Activated CD4-positive, alpha-beta memory T cell treated with anti-CD3 and anti-CD28 coated beads, Interleukin-2, amount 10 ng/mL, durations not matched to agents 7 days and 5 days (primary cell): ENCODE results near the gene RGP1. TPM values are rescaled to one million over a fixed set of nuclear protein-coding genes. Genes with fewer than 3 reads are reported as not detected.
A peak's percentile ranks its signal among the peaks of the same experiment; 100 is the strongest.

Experiments used
- CTCF ChIA-PET: fragments of 350-600 bp; sonication (Branson Sonifier 250); formaldehyde crosslinking; loops from one replicate; lab custom pipeline; 2021; ENCODE audit warnings: antibody characterized with exemption, inconsistent platforms; lab: Charles Lee
- POLR2A ChIA-PET: fragments of 350-600 bp; sonication (Branson Sonifier 250); formaldehyde crosslinking; loops from one replicate; lab custom pipeline; 2021; ENCODE audit warnings: antibody characterized with exemption; lab: Charles Lee
- DNase-seq: peaks from one replicate; pipeline ENCODE4 v3.0.0-alpha.2; 2020
- H3K27ac Mint-ChIP-seq: one replicate; pipeline ENCODE4 v1.8.0; 2021; ENCODE audit warnings: mild to moderate bottlenecking, mixed read lengths
- H3K27me3 Mint-ChIP-seq: one replicate; pipeline ENCODE4 v1.8.0; 2021; ENCODE audit warnings: mixed read lengths
- H3K36me3 Mint-ChIP-seq: one replicate; pipeline ENCODE4 v1.8.0; 2021; ENCODE audit warnings: low read depth, mixed read lengths
- H3K4me1 Mint-ChIP-seq: one replicate; pipeline ENCODE4 v1.8.0; 2021; ENCODE audit warnings: mixed read lengths
- H3K4me3 Mint-ChIP-seq: one replicate; pipeline ENCODE4 v1.8.0; 2021; ENCODE audit warnings: mild to moderate bottlenecking, mixed read lengths
- H3K9me3 Mint-ChIP-seq: one replicate; pipeline ENCODE4 v1.8.0; 2021; ENCODE audit warnings: mixed read lengths
- total RNA-seq, 2 experiments: library from RNA; stranded (reverse); gene quantifications; one replicate each; pipeline ENCODE4 v1.2.3, GENCODE V29; 2021

Gene RGP1
- total RNA-seq, 2 experiments from 2014 or later = 29.1 to 29.5 TPM

DNA sequence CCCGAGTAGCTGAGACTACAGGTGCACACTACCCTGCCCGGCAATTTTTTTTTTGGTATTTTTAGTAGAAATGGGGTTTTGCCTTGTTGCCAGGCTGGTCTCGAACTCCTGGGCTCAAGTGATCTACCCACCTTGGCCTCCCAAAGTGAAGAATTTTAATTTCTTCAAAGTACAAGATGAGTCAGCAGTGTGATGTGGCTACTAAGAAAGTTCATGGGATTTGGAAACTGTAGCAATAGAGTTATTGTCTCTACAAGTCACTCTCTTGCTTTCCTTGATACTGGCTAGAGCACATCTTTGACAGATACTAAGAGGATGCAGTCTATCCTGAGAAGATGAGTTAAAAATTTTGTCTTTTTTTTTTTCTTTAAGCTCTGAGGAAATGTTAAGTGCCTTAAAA lies 15.0 kb upstream of the RGP1 start:
- POLR2A ChIA-PET = interaction anchor here (2.9 kb wide), 1 partner anchor 14 kb away, joined by 21 read pairs; the partner anchor contains the start of genes GBA2 and RGP1

DNA sequence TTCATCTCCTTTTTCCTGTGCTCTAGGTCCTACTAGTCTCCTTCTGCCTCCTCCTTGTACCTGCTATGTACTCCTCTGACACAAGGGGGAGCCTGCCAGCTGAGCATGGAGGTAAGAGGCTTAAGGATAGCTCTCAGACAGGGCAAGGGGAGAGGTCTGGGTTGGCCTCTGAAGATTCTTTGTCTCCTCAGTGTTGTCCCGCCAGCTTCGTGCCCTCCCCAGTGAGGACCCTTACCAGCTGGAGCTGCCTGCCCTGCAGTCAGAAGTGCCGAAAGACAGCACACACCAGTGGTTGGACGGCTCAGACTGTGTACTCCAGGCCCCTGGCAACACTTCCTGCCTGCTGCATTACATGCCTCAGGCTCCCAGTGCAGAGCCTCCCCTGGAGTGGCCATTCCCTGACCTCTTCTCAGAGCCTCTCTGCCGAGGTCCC lies 12.9 kb upstream of the RGP1 start:
- Mint-ChIP-seq H3K36me3 (peaks cover 57% of the 10 kb centered on the region), H3K27ac (no peak overlapping the region), H3K4me1 (peaks cover 23% of the 10 kb centered on the region), H3K9me3 (no peaks in the 10 kb centered on the region), H3K4me3 (no peak overlapping the region), H3K27me3 (no peaks in the 10 kb centered on the region)
- DNase-seq = peak; percentile 72
- ChIA-PET CTCF (interaction anchor here (0.6 to 5.9 kb wide), 14 partner anchors 9 to 209 kb away, joined by 3 to 98 read pairs (median 3); partner anchors contain the start of genes GBA2 and RGP1), POLR2A (interaction anchor here (0.7 to 2.9 kb wide), 2 partner anchors 12 to 20 kb away, joined by 3 to 21 read pairs; partner anchors contain the start of genes GBA2 and RGP1)

More for the DNA sequence above, 15.0 kb upstream of the RGP1 start:
- Mint-ChIP-seq H3K9me3 (no peaks in the 10 kb centered on the region), H3K4me1 (peaks cover 23% of the 10 kb centered on the region), H3K27me3 (no peaks in the 10 kb centered on the region), H3K27ac (peak overlapping the region; percentile 11), H3K4me3 (no peak overlapping the region), H3K36me3 (peaks cover 52% of the 10 kb centered on the region)
- DNase-seq = no peak
- CTCF ChIA-PET = interaction anchor here (1.0 to 5.9 kb wide), 6 partner anchors 14 to 131 kb away, joined by 3 to 98 read pairs (median 6); partner anchors contain the start of genes CCDC107, GBA2, RGP1 and RMRP

DNA sequence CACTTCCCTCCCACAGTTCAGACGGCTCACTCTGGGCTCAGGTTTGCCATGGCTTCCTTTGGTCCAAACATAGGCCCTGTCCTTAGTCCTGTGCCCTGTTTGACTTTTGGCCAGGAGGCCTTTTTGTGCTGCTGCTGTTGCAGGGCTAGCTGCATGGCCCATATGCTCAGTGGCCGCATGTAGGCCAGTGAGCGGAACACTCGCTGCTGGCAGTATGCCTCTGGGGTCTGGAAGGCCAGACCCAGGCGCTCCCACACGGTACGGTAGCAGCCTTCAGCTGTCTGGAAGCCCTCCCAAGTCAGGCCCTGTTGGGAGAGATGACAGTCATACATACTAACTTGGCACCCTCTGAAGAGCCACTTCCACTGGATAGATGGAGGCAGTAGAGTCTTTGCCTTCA lies 11.9 kb upstream of the RGP1 start:
- Mint-ChIP-seq H3K4me3 (no peak overlapping the region), H3K27ac (no peak overlapping the region), H3K36me3 (peaks cover 61% of the 10 kb centered on the region), H3K9me3 (no peaks in the 10 kb centered on the region), H3K27me3 (no peaks in the 10 kb centered on the region), H3K4me1 (peaks cover 32% of the 10 kb centered on the region)
- ChIA-PET POLR2A (interaction anchor here (0.5 to 3.2 kb wide), 2 partner anchors 11 to 80 kb away, joined by 4 to 20 read pairs; partner anchors contain the start of genes GBA2 and RGP1), CTCF (interaction anchor here (0.7 to 5.9 kb wide), 7 partner anchors 11 to 129 kb away, joined by 3 to 98 read pairs (median 3); partner anchors contain the start of genes GBA2 and RGP1)
- no peak for DNase-seq

DNA sequence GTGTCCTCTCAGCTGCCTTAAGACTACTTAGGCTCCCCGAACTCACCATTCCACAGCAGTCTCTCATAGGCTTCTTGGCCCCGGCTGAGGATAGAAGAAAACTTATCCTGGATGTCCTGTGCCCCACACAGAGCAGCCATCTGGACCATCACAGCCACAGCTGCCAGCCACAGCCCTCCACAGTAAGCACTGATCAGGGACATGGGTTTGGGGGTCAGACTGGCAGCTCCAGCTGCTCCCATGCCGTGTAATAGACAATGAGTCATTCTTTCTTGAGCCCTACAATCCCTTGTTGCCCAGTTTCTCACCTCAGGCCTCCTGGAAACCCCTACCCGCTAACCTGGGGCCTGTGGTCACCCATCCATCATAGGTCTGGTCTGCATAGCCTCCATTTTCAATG lies 10.9 kb upstream of the RGP1 start:
- CTCF ChIA-PET = interaction anchor here (0.7 to 5.9 kb wide), 5 partner anchors 10 to 130 kb away, joined by 3 to 98 read pairs (median 3); partner anchors contain the start of genes GBA2 and RGP1
- DNase-seq = no peak
- POLR2A ChIA-PET = interaction anchor here (3.2 kb wide), 1 partner anchor 10 kb away, joined by 20 read pairs; the partner anchor contains the start of genes GBA2 and RGP1
- Mint-ChIP-seq H3K4me3 (no peak overlapping the region), H3K9me3 (no peaks in the 10 kb centered on the region), H3K36me3 (peaks cover 68% of the 10 kb centered on the region), H3K27ac (no peak overlapping the region), H3K27me3 (no peaks in the 10 kb centered on the region), H3K4me1 (peaks cover 36% of the 10 kb centered on the region)

DNA sequence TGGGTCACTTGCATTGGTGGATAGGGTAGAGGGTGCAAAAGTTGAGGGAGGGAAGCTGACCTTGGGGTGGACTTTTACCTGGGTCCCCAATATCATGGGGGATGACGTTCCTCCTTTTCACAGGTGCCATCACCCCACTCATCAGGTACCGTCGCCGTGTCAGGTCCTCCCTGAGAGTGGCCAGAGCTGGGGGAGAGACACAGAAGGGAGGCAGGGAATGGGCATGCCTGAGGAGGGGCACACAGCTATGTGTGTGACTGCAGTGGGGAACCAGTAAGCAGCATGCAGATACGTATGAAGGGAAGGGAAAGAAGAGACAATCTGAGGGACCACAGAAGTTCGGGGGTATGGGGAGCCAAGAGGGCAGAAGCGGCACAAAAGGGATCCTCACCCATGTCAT lies 10.2 kb upstream of the RGP1 start:
- no peaks in the 10 kb centered on the region for H3K27me3 Mint-ChIP-seq
- ChIA-PET CTCF (interaction anchor here (0.9 to 5.9 kb wide), 2 partner anchors 9 to 18 kb away, joined by 3 to 98 read pairs; partner anchors contain the start of genes GBA2 and RGP1), POLR2A (interaction anchor here (3.2 kb wide), 1 partner anchor 9 kb away, joined by 20 read pairs; the partner anchor contains the start of genes GBA2 and RGP1)
- no peak overlapping the region for H3K4me3 Mint-ChIP-seq
- no peaks in the 10 kb centered on the region for H3K9me3 Mint-ChIP-seq
- H3K4me1 Mint-ChIP-seq = peaks cover 34% of the 10 kb centered on the region
- H3K27ac Mint-ChIP-seq = peak overlapping the region; percentile 12
- peaks cover 72% of the 10 kb centered on the region for H3K36me3 Mint-ChIP-seq
- no peak for DNase-seq

DNA sequence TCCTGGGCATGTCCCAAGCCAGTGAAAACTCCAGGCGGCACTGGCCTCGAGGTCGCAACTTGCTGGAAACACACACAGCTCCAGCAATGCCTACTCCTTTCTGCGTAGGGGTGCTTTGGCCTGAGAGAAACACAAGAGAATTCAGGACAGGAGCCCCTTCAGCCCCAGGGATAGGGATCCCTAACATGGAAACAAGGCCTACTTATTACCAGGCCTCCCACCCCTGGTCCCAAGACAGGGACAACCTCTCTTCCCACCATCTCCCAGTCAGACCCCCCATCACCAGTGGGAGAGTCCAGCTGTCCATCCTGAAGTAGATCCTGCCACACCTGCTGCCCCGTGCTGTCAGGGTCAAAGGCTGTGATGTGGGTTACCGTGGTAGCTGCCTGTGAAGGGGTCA lies 8.8 kb upstream of the RGP1 start:
- ChIA-PET POLR2A (interaction anchor here (1.2 kb wide), 1 partner anchor 142 kb away, joined by 4 read pairs; no protein-coding TSS in a partner anchor), CTCF (interaction anchor here (0.9 to 1.0 kb wide), 2 partner anchors 9 to 16 kb away, joined by 4 read pairs; partner anchors contain the start of gene RGP1)
- H3K4me1 Mint-ChIP-seq = peaks cover 34% of the 10 kb centered on the region
- H3K9me3 Mint-ChIP-seq = no peaks in the 10 kb centered on the region
- no peak overlapping the region for H3K4me3 Mint-ChIP-seq
- H3K36me3 Mint-ChIP-seq = peaks cover 76% of the 10 kb centered on the region
- H3K27me3 Mint-ChIP-seq = no peaks in the 10 kb centered on the region
- H3K27ac Mint-ChIP-seq = no peak overlapping the region
- no peak for DNase-seq

DNA sequence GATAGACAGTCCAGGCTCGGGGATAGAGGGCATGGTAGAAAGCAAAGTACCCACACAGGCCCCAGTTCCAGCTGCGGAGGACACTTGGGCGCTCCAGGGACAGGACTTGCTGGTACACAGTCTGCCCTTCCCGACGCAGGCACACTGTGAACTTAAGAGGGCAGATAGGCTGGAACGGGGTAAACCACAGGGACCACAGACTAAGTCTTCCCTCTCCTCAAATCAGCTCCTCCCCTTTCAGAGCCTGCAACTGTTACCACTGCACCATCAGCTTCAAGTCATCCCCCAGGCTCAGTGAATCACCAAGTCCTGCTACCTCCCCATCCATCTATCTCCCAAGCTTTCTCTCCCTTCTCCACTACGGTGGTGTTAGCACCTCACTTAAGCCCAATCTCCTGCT lies 7.3 kb upstream of the RGP1 start:
- H3K27ac Mint-ChIP-seq = peak overlapping the region; percentile 33
- CTCF ChIA-PET = interaction anchor here (0.8 to 1.6 kb wide), 4 partner anchors 13 to 45 kb away, joined by 3 to 4 read pairs (median 4); no protein-coding TSS in a partner anchor

DNA sequence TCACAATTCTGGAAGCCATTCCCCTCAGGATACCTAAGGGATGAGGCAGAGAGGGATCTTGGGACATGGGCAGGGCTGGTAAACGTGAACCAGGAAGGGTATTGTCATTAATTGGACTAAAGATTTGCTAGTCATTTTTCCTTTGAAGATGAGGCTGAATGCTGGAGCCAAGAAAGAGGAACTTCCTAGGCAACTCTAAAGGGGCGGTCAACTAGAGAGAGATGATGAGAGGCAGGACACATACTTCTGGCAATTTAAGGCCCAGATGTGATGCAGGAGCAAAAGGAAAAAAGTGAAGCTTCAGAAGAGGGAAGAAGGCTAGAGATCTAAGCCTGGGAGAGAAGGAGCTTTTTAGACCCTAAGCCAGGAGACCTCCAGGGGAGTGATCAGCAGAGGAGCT lies 5.6 kb upstream of the RGP1 start:
- H3K27ac Mint-ChIP-seq = no peak overlapping the region
- no peak for DNase-seq
- no peaks in the 10 kb centered on the region for H3K9me3 Mint-ChIP-seq
- POLR2A ChIA-PET = interaction anchor here (1.7 to 7.0 kb wide), 2 partner anchors 14 to 94 kb away, joined by 5 to 117 read pairs; partner anchors contain the start of genes CREB3 and TLN1
- no peak overlapping the region for H3K4me3 Mint-ChIP-seq
- no peaks in the 10 kb centered on the region for H3K27me3 Mint-ChIP-seq
- CTCF ChIA-PET = interaction anchor here (2.0 kb wide), 1 partner anchor 13 kb away, joined by 8 read pairs; no protein-coding TSS in a partner anchor
- H3K36me3 Mint-ChIP-seq = peaks cover 58% of the 10 kb centered on the region
- peaks cover 52% of the 10 kb centered on the region for H3K4me1 Mint-ChIP-seq

More for the DNA sequence above, 7.3 kb upstream of the RGP1 start:
- H3K4me3 Mint-ChIP-seq = no peak overlapping the region
- POLR2A ChIA-PET = interaction anchor here (0.9 to 1.8 kb wide), 2 partner anchors 8 to 10 kb away, joined by 3 to 8 read pairs; partner anchors contain the start of genes CREB3 and TLN1
- peaks cover 38% of the 10 kb centered on the region for H3K4me1 Mint-ChIP-seq
- no peaks in the 10 kb centered on the region for H3K9me3 Mint-ChIP-seq
- H3K27me3 Mint-ChIP-seq = no peaks in the 10 kb centered on the region
- peaks cover 69% of the 10 kb centered on the region for H3K36me3 Mint-ChIP-seq
- DNase-seq = no peak

DNA sequence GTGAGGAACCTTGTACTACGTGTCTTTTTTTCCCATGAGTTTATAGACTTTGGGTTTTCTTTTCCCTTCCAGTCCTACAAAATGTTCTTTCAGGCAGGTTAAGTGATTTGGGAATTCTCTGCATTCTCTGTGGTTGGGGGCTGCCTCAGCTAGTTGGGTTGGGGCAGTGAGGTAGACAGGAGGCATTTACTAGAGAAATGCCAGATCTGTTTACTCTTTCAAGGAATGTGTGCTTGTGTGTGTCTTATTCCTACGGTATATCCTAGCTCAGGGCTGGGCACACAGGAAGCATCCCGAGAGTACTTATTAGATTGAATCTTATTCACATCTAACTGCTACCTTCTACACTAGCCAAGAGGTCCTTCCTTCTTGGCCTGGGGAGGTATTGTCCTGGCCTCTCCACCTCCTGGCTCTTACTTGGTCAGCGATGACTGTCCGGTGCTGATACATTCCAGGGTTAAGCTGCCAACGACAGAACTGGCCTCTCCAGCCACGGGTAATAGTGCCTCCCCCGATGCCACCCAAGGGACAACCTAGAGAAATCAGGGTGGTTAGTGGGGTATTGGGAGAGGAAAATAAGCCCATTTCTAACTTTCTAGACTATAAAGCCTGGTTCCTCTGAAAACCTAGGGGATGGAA lies 5.1 kb upstream of the RGP1 start:
- CTCF ChIA-PET = interaction anchor here (0.9 to 6.2 kb wide), 3 partner anchors 8 to 14 kb away, joined by 3 to 76 read pairs (median 8); partner anchors contain the start of genes CREB3 and TLN1
- Mint-ChIP-seq H3K4me1 (peaks cover 52% of the 10 kb centered on the region), H3K27me3 (no peaks in the 10 kb centered on the region), H3K27ac (no peak overlapping the region), H3K4me3 (no peak overlapping the region), H3K9me3 (no peaks in the 10 kb centered on the region), H3K36me3 (peaks cover 53% of the 10 kb centered on the region)
- POLR2A ChIA-PET = interaction anchor here (1.7 to 7.0 kb wide), 2 partner anchors 14 to 94 kb away, joined by 5 to 117 read pairs; partner anchors contain the start of genes CREB3 and TLN1
- no peak for DNase-seq

DNA sequence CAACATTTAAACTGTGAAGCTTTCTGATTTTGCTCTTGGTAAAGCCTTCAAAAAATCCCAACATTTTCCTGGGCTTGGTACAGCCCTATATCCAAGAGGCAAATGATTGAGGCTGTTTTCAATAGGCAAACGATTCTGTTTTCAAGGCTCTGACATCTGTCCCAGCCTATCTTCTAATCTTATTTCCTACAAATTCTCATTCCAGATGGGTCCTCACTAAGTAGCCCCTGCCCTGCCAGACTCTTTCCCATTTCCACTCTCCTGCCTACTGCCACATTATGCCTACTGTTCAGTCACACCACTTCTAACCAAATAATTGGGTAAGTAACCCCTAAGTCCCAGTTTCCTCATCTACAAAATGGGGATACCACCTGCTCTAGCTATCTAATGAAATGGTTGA lies 3.5 kb upstream of the RGP1 start:
- Mint-ChIP-seq H3K4me3 (peak overlapping the region; percentile 11), H3K36me3 (peaks cover 48% of the 10 kb centered on the region), H3K9me3 (no peaks in the 10 kb centered on the region), H3K4me1 (peaks cover 62% of the 10 kb centered on the region), H3K27ac (no peak overlapping the region), H3K27me3 (no peaks in the 10 kb centered on the region)
- DNase-seq = no peak
- CTCF ChIA-PET = interaction anchor here (0.7 to 6.2 kb wide), 9 partner anchors 9 to 557 kb away, joined by 3 to 98 read pairs (median 3); partner anchors contain the start of genes CREB3 and TLN1
- POLR2A ChIA-PET = interaction anchor here (1.0 to 7.0 kb wide), 2 partner anchors 11 to 16 kb away, joined by 3 to 117 read pairs; partner anchors contain the start of genes CREB3 and TLN1

DNA sequence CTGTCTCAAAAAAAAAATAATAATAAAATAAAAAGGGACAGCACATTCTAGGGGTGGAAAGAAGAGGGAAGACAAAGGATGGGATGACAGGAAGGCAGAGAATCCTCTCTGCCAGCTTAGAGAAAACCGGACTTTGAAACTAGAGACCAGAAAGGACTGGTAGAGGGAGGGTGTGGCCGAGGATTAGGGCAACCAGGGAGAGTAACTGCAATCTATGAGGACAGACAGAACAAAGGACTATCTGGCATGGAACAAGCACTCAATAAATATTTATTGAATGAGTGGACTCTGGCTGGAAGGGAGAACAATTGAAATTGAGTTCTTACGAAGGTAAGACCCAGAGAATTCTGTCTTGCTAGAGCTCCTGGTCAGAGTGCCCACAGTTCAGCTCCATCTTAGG lies 2.5 kb upstream of the RGP1 start:
- Mint-ChIP-seq H3K9me3 (no peaks in the 10 kb centered on the region), H3K36me3 (peaks cover 46% of the 10 kb centered on the region), H3K27ac (no peak overlapping the region), H3K27me3 (no peaks in the 10 kb centered on the region), H3K4me1 (peaks cover 67% of the 10 kb centered on the region), H3K4me3 (peak overlapping the region; percentile 88)
- POLR2A ChIA-PET = interaction anchor here (3.2 to 7.0 kb wide), 3 partner anchors 8 to 100 kb away, joined by 15 to 117 read pairs (median 20); partner anchors contain the start of genes CREB3 and TLN1
- DNase-seq = no peak
- CTCF ChIA-PET = interaction anchor here (1.6 to 6.2 kb wide), 5 partner anchors 9 to 79 kb away, joined by 4 to 98 read pairs (median 28); partner anchors contain the start of genes CREB3 and TLN1
